Panc1 (cell line): ENCODE data around the gene GALNT9. TPM values are rescaled to one million over a fixed set of nuclear protein-coding genes. Genes with fewer than 3 reads are reported as not detected.

Experiments used
- total RNA-seq: library from RNA; stranded (reverse); gene quantifications from one replicate; pipeline ENCODE4 v1.2.1, GENCODE V29; 2021; ENCODE audit not compliant: unreplicated experiment

Gene GALNT9
- total RNA-seq, 1 experiment from 2014 or later: 0.33 TPM

Other genes starting within 250 kb of the GALNT9 start
- 29.3 TPM for gene DDX51, start 185.3 kb downstream of the GALNT9 start, total RNA-seq
- gene NOC4L, start 185.1 kb downstream of the GALNT9 start, total RNA-seq: 29.8 TPM
- 104 TPM for gene FBRSL1, start 160.6 kb upstream of the GALNT9 start, total RNA-seq